PC-3 (cell line): ENCODE measurements around the gene PLA2G2C. TPM values are rescaled to one million over a fixed set of nuclear protein-coding genes. Genes with fewer than 3 reads are reported as not detected.

ENCODE experiments used
- ATAC-seq: fragments of 200-7000 bp; cut with Tn5 transposase; 2 replicates; pipeline ENCODE4 v1.9.1; 2020; ENCODE audit warnings: mild to moderate bottlenecking, moderate library complexity
- BruUV-seq: library from RNA; stranded (reverse); fragments of 400-500 nt; replicated peaks from 2 replicates; lab custom pipeline; 2021; lab: Mats Ljungman, UMichigan
- CTCF ChIA-PET: fragments of 300-600 bp; sonication (Branson Sonifier 250); formaldehyde crosslinking; loops from one replicate; lab custom pipeline; 2022; ENCODE audit warnings: antibody characterized with exemption; lab: Charles Lee
- POLR2A ChIA-PET: fragments of 300-600 bp; sonication (Branson Sonifier 250); formaldehyde crosslinking; loops from one replicate; lab custom pipeline; 2022; ENCODE audit warnings: antibody characterized with exemption; ENCODE audit not compliant: unreplicated experiment; lab: Charles Lee
- DNase-seq: peaks from one replicate; pipeline ENCODE4 v3.0.0-alpha.2; 2015
- H2AFZ ChIP-seq: fragments of 300-600 bp; sonication (generic); 2 replicates; pipeline ENCODE4 v1.6.0; 2016; ENCODE audit warnings: antibody characterized with exemption, low read length
- H3F3A ChIP-seq: fragments of 300-600 bp; sonication (generic); one replicate; pipeline ENCODE4 v1.6.0; 2017; ENCODE audit warnings: antibody characterized with exemption, low read length, control low read depth, mild to moderate bottlenecking; ENCODE audit not compliant: unreplicated experiment
- H3K27ac ChIP-seq: fragments of 300-600 bp; sonication (generic); 2 replicates; pipeline ENCODE4 v1.5.1; 2016; ENCODE audit warnings: mild to moderate bottlenecking, low read length
- H3K27me3 ChIP-seq: fragments of 300-600 bp; sonication (generic); 2 replicates; pipeline ENCODE4 v1.6.1; 2016; ENCODE audit warnings: low read length, mixed read lengths
- H3K36me3 ChIP-seq: fragments of 300-600 bp; sonication (generic); 2 replicates; pipeline ENCODE4 v1.6.1; 2016; ENCODE audit warnings: low read depth, mixed run types, low read length, mixed read lengths
- H3K4me1 ChIP-seq: fragments of 300-600 bp; sonication (generic); 2 replicates; pipeline ENCODE4 v1.5.1; 2016; ENCODE audit warnings: low read length; ENCODE audit not compliant: insufficient read depth
- H3K4me2 ChIP-seq: fragments of 300-600 bp; sonication (generic); 2 replicates; pipeline ENCODE4 v1.6.0; 2016; ENCODE audit warnings: low read length
- H3K4me3 ChIP-seq: fragments of 300-600 bp; sonication (generic); 2 replicates; pipeline ENCODE4 v1.5.1; 2016; ENCODE audit warnings: mild to moderate bottlenecking, low read length, mixed read lengths
- H3K79me2 ChIP-seq: fragments of 300-600 bp; sonication (generic); 2 replicates; pipeline ENCODE4 v1.6.1; 2017; ENCODE audit warnings: low read length, mixed read lengths
- H3K9ac ChIP-seq: fragments of 300-600 bp; sonication (generic); 2 replicates; pipeline ENCODE4 v1.6.0; 2016; ENCODE audit warnings: mild to moderate bottlenecking, low read length
- H3K9me2 ChIP-seq: fragments of 300-600 bp; sonication (generic); replicated peaks from 2 replicates; pipeline ENCODE4 v1.6.1; 2016; ENCODE audit warnings: mixed run types, low read length, mixed read lengths
- H3K9me3 ChIP-seq: fragments of 300-600 bp; sonication (generic); 2 replicates; pipeline ENCODE4 v1.6.1; 2016; ENCODE audit warnings: low read length, mixed read lengths
- H4K20me1 ChIP-seq: fragments of 300-600 bp; sonication (generic); 2 replicates; pipeline ENCODE4 v1.6.1; 2016; ENCODE audit warnings: low read length, mixed read lengths
- EZH2 ChIP-seq: fragments of 300-600 bp; sonication (generic); IDR thresholded peaks from one replicate; pipeline ENCODE4 v1.6.1; 2017; ENCODE audit warnings: antibody characterized with exemption, mild to moderate bottlenecking, low read length; ENCODE audit not compliant: unreplicated experiment
- EZH2phosphoT487 ChIP-seq: fragments of 300-600 bp; sonication (generic); IDR thresholded peaks from 2 replicates; pipeline ENCODE4 v1.6.1; 2018; ENCODE audit warnings: mild to moderate bottlenecking, antibody characterized with exemption, low read length, borderline replicate concordance
- intact Hi-C: fragments of 100-400 bp; cut with micrococcal nuclease; formaldehyde crosslinking; loops from 2 replicates; pipeline ENCODE4 v1.9.0; 2023
- total RNA-seq: library from RNA; depleted of rRNA; stranded (reverse); fragments of >200 nt; gene quantifications from 2 replicates; pipeline ENCODE4 v1.2.3, GENCODE V29; 2014
- TF ChIP-seq, protein P1 (sequence below): fragments of 300-600 bp; sonication (generic); conservative IDR thresholded peaks from 2 replicates; pipeline ENCODE4 v1.5.1; 2017; ENCODE audit warnings: antibody characterized with exemption, low read depth, mild to moderate bottlenecking, low read length

PLA2G2C gene
- total RNA-seq, 1 experiment from 2014 or later = not detected

DNA sequence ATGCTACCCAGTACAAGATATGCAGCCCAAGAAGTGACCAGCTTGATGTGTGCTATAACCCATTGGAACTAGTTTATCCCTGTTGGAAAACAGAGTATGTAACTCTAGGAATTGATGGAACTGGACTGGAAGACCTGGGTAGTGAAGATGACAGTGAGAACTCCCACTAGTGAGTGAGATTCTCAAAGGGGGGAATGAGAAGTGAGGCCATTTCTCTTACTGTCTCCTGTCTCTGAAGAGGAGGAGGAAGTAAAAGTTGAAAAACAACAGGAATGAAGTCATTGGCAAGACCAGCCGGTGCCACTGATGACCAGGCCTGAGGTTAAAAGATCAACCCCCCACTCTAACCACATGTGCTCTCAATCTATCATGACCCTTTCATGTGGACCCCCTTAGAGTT lies 26.3 kb downstream of the PLA2G2C start:
- Histone ChIP-seq H3K27me3 (no peaks in the 10 kb centered on the region), H3K9ac (no peak overlapping the region), H2AFZ (no peak overlapping the region), H3K9me3 (peaks cover 18% of the 10 kb centered on the region), H3K4me2 (no peak overlapping the region), H4K20me1 (no peaks in the 10 kb centered on the region), H3K4me1 (peaks cover 9% of the 10 kb centered on the region; the same call in 1 of the 2 replicates), H3K36me3 (0 out of 2 replicates have a peak, but pooled peaks cover 5% of the 10 kb centered on the region), H3K9me2 (no peaks in the 10 kb centered on the region), H3K79me2 (no peaks in the 10 kb centered on the region), H3K4me3 (no peak overlapping the region), H3K27ac (no peak overlapping the region), H3F3A (no peaks in the 10 kb centered on the region)
- BruUV-seq = no TSS peak
- DNase-seq (no peak), ATAC-seq (no peak)
- CTCF ChIA-PET = no interaction called here
- POLR2A ChIA-PET = no interaction called here
- intact Hi-C loops = no loop called here
- no peak for TF ChIP-seq EZH2phosphoT487
- TF ChIP-seq, protein P1, sequence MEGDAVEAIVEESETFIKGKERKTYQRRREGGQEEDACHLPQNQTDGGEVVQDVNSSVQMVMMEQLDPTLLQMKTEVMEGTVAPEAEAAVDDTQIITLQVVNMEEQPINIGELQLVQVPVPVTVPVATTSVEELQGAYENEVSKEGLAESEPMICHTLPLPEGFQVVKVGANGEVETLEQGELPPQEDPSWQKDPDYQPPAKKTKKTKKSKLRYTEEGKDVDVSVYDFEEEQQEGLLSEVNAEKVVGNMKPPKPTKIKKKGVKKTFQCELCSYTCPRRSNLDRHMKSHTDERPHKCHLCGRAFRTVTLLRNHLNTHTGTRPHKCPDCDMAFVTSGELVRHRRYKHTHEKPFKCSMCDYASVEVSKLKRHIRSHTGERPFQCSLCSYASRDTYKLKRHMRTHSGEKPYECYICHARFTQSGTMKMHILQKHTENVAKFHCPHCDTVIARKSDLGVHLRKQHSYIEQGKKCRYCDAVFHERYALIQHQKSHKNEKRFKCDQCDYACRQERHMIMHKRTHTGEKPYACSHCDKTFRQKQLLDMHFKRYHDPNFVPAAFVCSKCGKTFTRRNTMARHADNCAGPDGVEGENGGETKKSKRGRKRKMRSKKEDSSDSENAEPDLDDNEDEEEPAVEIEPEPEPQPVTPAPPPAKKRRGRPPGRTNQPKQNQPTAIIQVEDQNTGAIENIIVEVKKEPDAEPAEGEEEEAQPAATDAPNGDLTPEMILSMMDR = no peak

DNA sequence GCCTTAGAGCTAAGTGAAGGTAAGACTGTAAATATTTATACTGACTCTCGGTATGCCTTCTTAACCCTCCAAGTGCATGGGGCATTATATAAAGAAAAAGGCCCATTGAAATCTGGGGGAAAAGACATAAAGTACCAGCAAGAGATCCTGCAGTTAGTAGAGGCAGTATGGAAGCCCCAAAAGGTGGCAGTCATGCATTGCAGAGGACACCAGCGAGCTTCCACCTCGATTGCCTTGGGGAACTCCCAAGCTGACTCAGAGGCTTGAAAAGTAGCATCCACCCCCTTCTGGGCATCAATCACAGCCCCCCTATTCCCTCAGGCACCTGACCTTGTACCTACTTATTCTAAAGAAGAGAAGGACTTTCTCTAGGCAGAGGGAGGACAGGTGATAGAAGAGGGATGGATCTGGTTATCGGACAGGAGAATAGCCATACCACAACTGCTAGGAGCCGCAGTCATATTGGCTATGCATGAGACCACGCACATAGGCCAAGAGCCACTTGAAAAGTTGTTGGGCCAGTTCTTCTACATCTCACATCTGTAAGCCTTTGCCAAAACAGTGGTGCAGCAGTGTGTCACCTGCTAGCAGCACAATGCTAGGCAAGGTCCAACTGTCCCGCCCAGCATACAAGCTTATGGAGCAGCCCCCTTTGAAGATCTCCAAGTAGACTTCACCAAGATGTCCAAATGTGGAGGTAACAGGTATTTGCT lies 27.8 kb downstream of the PLA2G2C start:
- ATAC-seq (peak; percentile 37; the same call in 1 of the 2 replicates), DNase-seq (peak; percentile 71)
- CTCF ChIA-PET = interaction anchor here (0.5 kb wide), 1 partner anchor 54 kb away, joined by 19 read pairs; no protein-coding TSS in a partner anchor
- intact Hi-C loops = no loop called here
- no peaks in the 10 kb centered on the region for H3F3A ChIP-seq
- 0 out of 2 replicates have a peak, but pooled peaks cover 5% of the 10 kb centered on the region for H3K36me3 ChIP-seq
- peaks cover 18% of the 10 kb centered on the region for H3K9me3 ChIP-seq
- no peak overlapping the region for H3K4me3 ChIP-seq
- no peak overlapping the region for H2AFZ ChIP-seq
- no peaks in the 10 kb centered on the region for H3K9me2 ChIP-seq
- peaks cover 9% of the 10 kb centered on the region; the same call in 1 of the 2 replicates for H3K4me1 ChIP-seq
- TF ChIP-seq, protein P1 = peak; percentile 59
- TF ChIP-seq EZH2phosphoT487 (no peak), EZH2 (no peak)
- no TSS peak for BruUV-seq
- no peaks in the 10 kb centered on the region for H3K79me2 ChIP-seq
- no peak overlapping the region for H3K4me2 ChIP-seq
- POLR2A ChIA-PET = no interaction called here
- H3K27me3 ChIP-seq = no peaks in the 10 kb centered on the region
- H3K27ac ChIP-seq = peak overlapping the region; percentile 45
- no peaks in the 10 kb centered on the region for H4K20me1 ChIP-seq
- H3K9ac ChIP-seq = no peak overlapping the region

DNA sequence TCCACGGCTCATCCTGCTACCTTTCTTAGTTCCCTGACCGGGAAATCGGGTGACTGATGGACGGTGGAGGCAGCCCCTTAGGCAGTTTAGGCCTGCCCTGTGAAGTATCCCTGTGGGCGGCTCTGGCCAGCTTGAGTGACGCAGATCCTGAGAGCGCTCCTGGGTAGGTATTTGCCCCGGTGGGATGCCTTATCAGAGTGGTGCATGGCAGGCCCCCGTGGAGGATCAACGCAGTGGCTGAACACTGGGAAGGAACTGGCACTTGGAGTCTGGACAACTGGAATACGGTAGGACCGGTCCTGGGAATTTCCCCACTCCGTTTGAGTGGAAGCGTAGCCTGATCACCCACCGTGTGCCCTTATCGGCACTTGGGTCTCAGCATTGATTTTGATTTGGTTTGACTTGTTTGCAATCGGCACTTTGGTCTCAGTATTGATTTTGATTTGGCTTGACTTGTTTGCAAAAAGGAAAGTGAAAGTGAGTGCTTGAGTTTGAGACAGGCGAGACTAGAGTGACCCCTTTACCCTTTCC lies 32.0 kb downstream of the PLA2G2C start:
- Histone ChIP-seq H3K4me1 (peaks cover 13% of the 10 kb centered on the region; the same call in 1 of the 2 replicates), H3K36me3 (no peaks in the 10 kb centered on the region), H3K27me3 (no peaks in the 10 kb centered on the region), H3K4me3 (no peak overlapping the region), H3F3A (no peaks in the 10 kb centered on the region), H3K9me2 (no peaks in the 10 kb centered on the region), H3K9me3 (no peaks in the 10 kb centered on the region), H3K79me2 (no peaks in the 10 kb centered on the region), H3K27ac (no peak overlapping the region), H2AFZ (no peak overlapping the region), H3K4me2 (no peak overlapping the region), H4K20me1 (no peaks in the 10 kb centered on the region), H3K9ac (no peak overlapping the region)
- no peak for TF ChIP-seq EZH2
- TF ChIP-seq, protein P1 = no peak
- no peak for TF ChIP-seq EZH2phosphoT487
- ATAC-seq = no peak
- intact Hi-C loops = loop anchor here (5.0 kb wide), 1 partner anchor 338 kb away; no protein-coding TSS in a partner anchor
- no TSS peak for BruUV-seq
- POLR2A ChIA-PET = no interaction called here
- no peak for DNase-seq
- CTCF ChIA-PET = no interaction called here
